Hepatocyte (in vitro differentiated cells): Measurements from ENCODE around the gene ARHGAP18. TPM values are rescaled to one million over a fixed set of nuclear protein-coding genes. Genes with fewer than 3 reads are reported as not detected.

Source experiments
- DNase-seq: peaks from one replicate; pipeline ENCODE4 v3.0.0-alpha.2; 2016; ENCODE audit warnings: low spot score
- H2AFZ ChIP-seq: fragments of 200-600 bp; sonication (generic); 2 replicates; pipeline ENCODE4 v1.6.0; 2016; ENCODE audit warnings: antibody characterized with exemption, mild to moderate bottlenecking
- H3K27ac ChIP-seq: fragments of 200-600 bp; sonication (generic); 2 replicates; pipeline ENCODE4 v1.5.1; 2016; ENCODE audit warnings: mild to moderate bottlenecking
- H3K27me3 ChIP-seq: fragments of 200-600 bp; sonication (generic); 2 replicates; pipeline ENCODE4 v1.6.1; 2016
- H3K36me3 ChIP-seq: fragments of 200-600 bp; sonication (generic); replicated peaks from 2 replicates; pipeline ENCODE4 v1.5.1; 2016; ENCODE audit warnings: low read depth; ENCODE audit not compliant: insufficient read depth
- H3K4me1 ChIP-seq: fragments of 200-600 bp; sonication (generic); 2 replicates; pipeline ENCODE4 v1.5.1; 2016; ENCODE audit warnings: mild to moderate bottlenecking, moderate library complexity; ENCODE audit not compliant: insufficient read depth
- H3K4me2 ChIP-seq: fragments of 200-600 bp; sonication (generic); 2 replicates; pipeline ENCODE4 v1.6.0; 2016
- H3K4me3 ChIP-seq: fragments of 200-600 bp; sonication (generic); 2 replicates; pipeline ENCODE4 v1.5.1; 2016; ENCODE audit warnings: mild to moderate bottlenecking
- H3K79me2 ChIP-seq: fragments of 200-600 bp; sonication (generic); 2 replicates; pipeline ENCODE4 v1.6.0; 2017; ENCODE audit warnings: mild to moderate bottlenecking
- H3K9me2 ChIP-seq: fragments of 200-600 bp; sonication (generic); replicated peaks from 2 replicates; pipeline ENCODE4 v1.6.0; 2017; ENCODE audit warnings: mild to moderate bottlenecking; ENCODE audit not compliant: insufficient read depth
- H3K9me3 ChIP-seq: fragments of 200-600 bp; sonication (generic); 2 replicates; pipeline ENCODE4 v1.5.1; 2016; ENCODE audit warnings: low read depth, mild to moderate bottlenecking
- H4K20me1 ChIP-seq: fragments of 200-600 bp; sonication (generic); 2 replicates; pipeline ENCODE4 v1.6.0; 2016; ENCODE audit warnings: mild to moderate bottlenecking; ENCODE audit not compliant: insufficient read depth, poor library complexity, severe bottlenecking
- EZH2 ChIP-seq: fragments of 200-600 bp; sonication (generic); IDR thresholded peaks from 2 replicates; pipeline ENCODE4 v1.6.1; 2016; ENCODE audit warnings: antibody characterized with exemption, mild to moderate bottlenecking, borderline replicate concordance
- EZH2phosphoT487 ChIP-seq: fragments of 200-600 bp; sonication (generic); IDR thresholded peaks from one replicate; pipeline ENCODE4 v1.6.1; 2018; ENCODE audit warnings: antibody characterized with exemption, mild to moderate bottlenecking, low read depth, moderate library complexity; ENCODE audit not compliant: unreplicated experiment, severe bottlenecking
- WGBS: methylation state at CpG from one replicate; pipeline ENCODE4 v1.1.6; 2016; ENCODE audit warnings: low lambda C conversion rate; ENCODE audit errors: missing lambda C conversion rate; 5-methylcytosine and 5-hydroxymethylcytosine counted together
- polyA plus RNA-seq: library from polyadenylated mRNA; unstranded; fragments of >200 nt; fragmentation: Nextera tagmentation; extraction: Ambion mirVana; gene quantifications from 2 replicates; pipeline ENCODE4 v1.2.1, GENCODE V29; 2016
- total RNA-seq: library from RNA; depleted of rRNA; stranded (reverse); fragments of >200 nt; gene quantifications from 2 replicates; pipeline ENCODE4 v1.2.3, GENCODE V29; 2014
- TF ChIP-seq, protein P1 (sequence below): fragments of 200-600 bp; sonication (generic); IDR thresholded peaks from 2 replicates; pipeline ENCODE4 v1.5.1; 2016; ENCODE audit warnings: antibody characterized with exemption, mild to moderate bottlenecking; ENCODE audit not compliant: poor library complexity

ARHGAP18 gene
- total and polyA plus RNA-seq, 2 experiments from 2014 or later, result 14.7 to 34.8 TPM

DNA sequence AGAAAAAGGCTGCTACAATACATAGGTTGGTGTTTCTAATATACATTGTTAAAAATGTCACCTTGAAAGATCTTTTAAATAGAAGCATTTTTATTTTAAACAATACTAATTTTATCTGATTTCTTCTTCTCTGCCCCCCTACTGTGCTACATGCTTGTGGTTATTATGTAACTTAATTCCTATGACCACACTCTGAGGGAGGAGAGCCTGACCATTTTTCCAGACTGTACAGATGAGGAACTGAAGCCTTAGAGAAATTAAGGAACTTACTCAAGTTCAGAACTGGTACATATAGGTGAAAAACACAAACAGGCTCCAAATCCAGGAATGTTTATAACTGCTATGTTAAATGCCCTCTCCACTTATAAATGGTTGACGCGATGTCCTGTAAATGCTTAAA, 43.4 kb upstream of the ARHGAP18 start:
- Histone ChIP-seq H3K27ac (no peak overlapping the region), H2AFZ (no peak overlapping the region), H3K4me3 (no peak overlapping the region), H3K4me1 (peaks cover 10% of the 10 kb centered on the region), H3K79me2 (no peaks in the 10 kb centered on the region), H3K27me3 (no peaks in the 10 kb centered on the region), H4K20me1 (no peaks in the 10 kb centered on the region), H3K36me3 (no peaks in the 10 kb centered on the region), H3K9me3 (no peaks in the 10 kb centered on the region), H3K9me2 (no peaks in the 10 kb centered on the region), H3K4me2 (no peak overlapping the region)
- WGBS, result 96% methylated on average over 2 of the region's 2 CpGs
- no peak for DNase-seq
- TF ChIP-seq EZH2phosphoT487 (no peak), EZH2 (no peak)
- TF ChIP-seq, protein P1, sequence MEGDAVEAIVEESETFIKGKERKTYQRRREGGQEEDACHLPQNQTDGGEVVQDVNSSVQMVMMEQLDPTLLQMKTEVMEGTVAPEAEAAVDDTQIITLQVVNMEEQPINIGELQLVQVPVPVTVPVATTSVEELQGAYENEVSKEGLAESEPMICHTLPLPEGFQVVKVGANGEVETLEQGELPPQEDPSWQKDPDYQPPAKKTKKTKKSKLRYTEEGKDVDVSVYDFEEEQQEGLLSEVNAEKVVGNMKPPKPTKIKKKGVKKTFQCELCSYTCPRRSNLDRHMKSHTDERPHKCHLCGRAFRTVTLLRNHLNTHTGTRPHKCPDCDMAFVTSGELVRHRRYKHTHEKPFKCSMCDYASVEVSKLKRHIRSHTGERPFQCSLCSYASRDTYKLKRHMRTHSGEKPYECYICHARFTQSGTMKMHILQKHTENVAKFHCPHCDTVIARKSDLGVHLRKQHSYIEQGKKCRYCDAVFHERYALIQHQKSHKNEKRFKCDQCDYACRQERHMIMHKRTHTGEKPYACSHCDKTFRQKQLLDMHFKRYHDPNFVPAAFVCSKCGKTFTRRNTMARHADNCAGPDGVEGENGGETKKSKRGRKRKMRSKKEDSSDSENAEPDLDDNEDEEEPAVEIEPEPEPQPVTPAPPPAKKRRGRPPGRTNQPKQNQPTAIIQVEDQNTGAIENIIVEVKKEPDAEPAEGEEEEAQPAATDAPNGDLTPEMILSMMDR, result no peak

DNA sequence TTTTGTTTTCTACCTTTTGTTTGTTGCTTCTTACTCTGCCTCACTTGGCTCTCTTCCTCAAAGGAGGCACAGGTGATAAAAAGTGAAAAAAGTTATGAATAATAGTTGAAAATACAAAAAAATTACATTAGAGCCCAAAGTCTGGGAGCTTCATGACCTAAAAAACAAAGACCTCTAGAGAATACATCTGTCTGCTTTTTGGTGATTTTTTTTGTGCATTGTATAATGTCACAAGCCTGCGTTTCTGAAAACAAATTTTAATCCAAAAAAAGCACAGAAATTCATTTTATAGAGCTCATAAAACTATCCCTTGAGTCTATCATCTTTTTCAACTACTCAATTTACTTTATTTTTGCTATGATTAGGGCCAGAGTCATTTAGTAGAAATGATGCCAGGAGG, 41.4 kb upstream of the ARHGAP18 start:
- Histone ChIP-seq H3K27me3 (no peaks in the 10 kb centered on the region), H3K4me3 (no peak overlapping the region), H3K4me1 (peaks cover 10% of the 10 kb centered on the region), H3K9me3 (no peaks in the 10 kb centered on the region), H3K9me2 (no peaks in the 10 kb centered on the region), H3K79me2 (no peaks in the 10 kb centered on the region), H3K4me2 (no peak overlapping the region), H3K27ac (no peak overlapping the region), H4K20me1 (no peaks in the 10 kb centered on the region), H3K36me3 (no peaks in the 10 kb centered on the region), H2AFZ (no peak overlapping the region)
- no peak for DNase-seq
- no peak for TF ChIP-seq EZH2phosphoT487
- TF ChIP-seq, protein P1, result no peak
- TF ChIP-seq EZH2, result no peak
- WGBS, result 80% methylated on average over 1 of the region's 1 CpG

DNA sequence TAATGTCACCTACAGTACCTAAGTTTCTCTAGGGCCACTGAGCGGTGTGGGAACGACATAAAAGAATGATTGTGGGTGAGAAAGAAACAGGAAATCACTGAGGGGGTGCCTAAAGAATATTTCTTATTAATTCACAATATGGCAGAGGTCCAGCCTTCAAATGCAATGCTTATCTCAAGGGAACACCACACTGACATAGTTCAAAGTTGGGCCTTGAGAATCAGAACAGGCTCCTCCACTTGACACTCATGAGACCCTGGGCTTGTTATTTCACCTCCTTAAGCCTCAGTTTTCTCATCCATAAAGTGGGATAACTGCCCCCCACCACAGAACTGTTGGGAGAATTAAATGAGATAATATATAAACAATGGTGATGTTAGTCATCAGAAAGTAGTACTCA, 40.4 kb upstream of the ARHGAP18 start:
- H3K4me2 ChIP-seq, result no peak overlapping the region
- no peaks in the 10 kb centered on the region for H4K20me1 ChIP-seq
- H3K27ac ChIP-seq, result no peak overlapping the region
- H3K9me2 ChIP-seq, result no peaks in the 10 kb centered on the region
- H3K4me3 ChIP-seq, result no peak overlapping the region
- no peaks in the 10 kb centered on the region for H3K27me3 ChIP-seq
- 96% methylated on average over 2 of the region's 2 CpGs for WGBS
- H2AFZ ChIP-seq, result no peak overlapping the region
- no peaks in the 10 kb centered on the region for H3K9me3 ChIP-seq
- H3K4me1 ChIP-seq, result peaks cover 10% of the 10 kb centered on the region
- no peaks in the 10 kb centered on the region for H3K36me3 ChIP-seq
- no peaks in the 10 kb centered on the region for H3K79me2 ChIP-seq
- no peak for TF ChIP-seq EZH2
- TF ChIP-seq, protein P1, result no peak
- no peak for TF ChIP-seq EZH2phosphoT487
- DNase-seq, result no peak

DNA sequence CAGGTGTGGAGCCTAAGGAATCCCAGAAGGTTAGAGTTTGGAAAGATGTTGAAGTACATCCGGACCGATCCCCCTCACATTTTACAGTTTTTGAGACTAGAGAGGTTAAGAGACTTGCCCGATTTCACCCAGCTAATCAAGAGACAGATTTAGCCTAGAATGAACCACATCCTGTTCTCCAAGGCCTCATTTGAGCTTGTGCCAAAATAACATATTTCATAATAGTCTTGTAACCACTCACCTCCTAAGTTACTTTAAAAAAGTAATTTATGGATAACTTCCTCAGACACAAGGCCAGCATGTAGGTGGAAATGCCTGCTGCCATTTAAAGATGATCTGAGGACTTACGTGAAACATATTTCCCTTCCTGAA, 39.8 kb upstream of the ARHGAP18 start:
- no peak for DNase-seq
- H3K79me2 ChIP-seq, result no peaks in the 10 kb centered on the region
- H3K27ac ChIP-seq, result peak overlapping the region; percentile 48
- no peak overlapping the region for H2AFZ ChIP-seq
- no peaks in the 10 kb centered on the region for H4K20me1 ChIP-seq
- H3K36me3 ChIP-seq, result no peaks in the 10 kb centered on the region
- H3K4me3 ChIP-seq, result no peak overlapping the region
- peaks cover 10% of the 10 kb centered on the region for H3K4me1 ChIP-seq
- no peaks in the 10 kb centered on the region for H3K9me2 ChIP-seq
- H3K9me3 ChIP-seq, result no peaks in the 10 kb centered on the region
- H3K4me2 ChIP-seq, result peak overlapping the region; percentile 13
- TF ChIP-seq, protein P1, result no peak
- TF ChIP-seq EZH2 (no peak), EZH2phosphoT487 (no peak)
- WGBS, result 54% methylated on average over 4 of the region's 4 CpGs
- H3K27me3 ChIP-seq, result no peaks in the 10 kb centered on the region
